Mammary epithelial cell (primary cell): ENCODE results near the gene NEDD8.

Experiments used
- EZH2 ChIP-seq: IDR thresholded peaks from 2 replicates; pipeline ENCODE4 v1.6.1; 2012; ENCODE audit warnings: low read length, inconsistent platforms, borderline replicate concordance
- TF ChIP-seq, protein P1 (sequence below), 2 donors: IDR thresholded peaks in 1 of 2; conservative IDR thresholded peaks in 1 of 2; 2 replicates each; pipeline ENCODE4 v1.5.1; 2011 to 2012; ENCODE audit warnings: inconsistent platforms in 2 of 2, low read length in 2 of 2, mild to moderate bottlenecking in 2 of 2, control low read depth in 1 of 2, low read depth in 1 of 2; ENCODE audit not compliant: insufficient read depth in 1 of 2; ENCODE audit errors: extremely low read depth in 1 of 2

GRCh38 chr14:24179294-24179960, 52.7 kb downstream of the NEDD8 start:
- TF ChIP-seq, protein P1, sequence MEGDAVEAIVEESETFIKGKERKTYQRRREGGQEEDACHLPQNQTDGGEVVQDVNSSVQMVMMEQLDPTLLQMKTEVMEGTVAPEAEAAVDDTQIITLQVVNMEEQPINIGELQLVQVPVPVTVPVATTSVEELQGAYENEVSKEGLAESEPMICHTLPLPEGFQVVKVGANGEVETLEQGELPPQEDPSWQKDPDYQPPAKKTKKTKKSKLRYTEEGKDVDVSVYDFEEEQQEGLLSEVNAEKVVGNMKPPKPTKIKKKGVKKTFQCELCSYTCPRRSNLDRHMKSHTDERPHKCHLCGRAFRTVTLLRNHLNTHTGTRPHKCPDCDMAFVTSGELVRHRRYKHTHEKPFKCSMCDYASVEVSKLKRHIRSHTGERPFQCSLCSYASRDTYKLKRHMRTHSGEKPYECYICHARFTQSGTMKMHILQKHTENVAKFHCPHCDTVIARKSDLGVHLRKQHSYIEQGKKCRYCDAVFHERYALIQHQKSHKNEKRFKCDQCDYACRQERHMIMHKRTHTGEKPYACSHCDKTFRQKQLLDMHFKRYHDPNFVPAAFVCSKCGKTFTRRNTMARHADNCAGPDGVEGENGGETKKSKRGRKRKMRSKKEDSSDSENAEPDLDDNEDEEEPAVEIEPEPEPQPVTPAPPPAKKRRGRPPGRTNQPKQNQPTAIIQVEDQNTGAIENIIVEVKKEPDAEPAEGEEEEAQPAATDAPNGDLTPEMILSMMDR (conservative IDR thresholded peaks at IDR 0.05 in 1 of 2, IDR thresholded peaks at IDR 0.05 in 1 of 2; ENCODE audit: extremely low read depth in 1 of 2, insufficient read depth in 1 of 2, low read depth in 1 of 2, low read length in 2 of 2): no peak
- TF ChIP-seq EZH2: no peak
